SK-N-SH (cell line): ENCODE results near the gene CETP.

Source experiments
- EZH2phosphoT487 ChIP-seq: fragments of 200-600 bp; sonication (generic); IDR thresholded peaks from 2 replicates; pipeline ENCODE4 v1.6.1; 2017; ENCODE audit warnings: low read depth, mixed run types, mild to moderate bottlenecking, antibody characterized with exemption, moderate library complexity, borderline replicate concordance
- POLR2AphosphoS5 ChIP-seq: IDR thresholded peaks from 2 replicates; pipeline ENCODE4 v1.6.1; 2012; ENCODE audit warnings: low read depth, low read length
- YY1 ChIP-seq: IDR thresholded peaks from 2 replicates; pipeline ENCODE4 v1.4.0; 2012; ENCODE audit warnings: low read depth, mild to moderate bottlenecking
- TF ChIP-seq, protein P1 (sequence below): fragments of 200-600 bp; sonication (generic); IDR thresholded peaks from 2 replicates; pipeline ENCODE4 v1.6.1; 2017; ENCODE audit warnings: antibody characterized with exemption, mild to moderate bottlenecking, moderate library complexity
- TF ChIP-seq, protein P2 (sequence below): fragments of 150-350 bp; IDR thresholded peaks from 2 replicates; pipeline ENCODE4 v1.6.1; 2017; ENCODE audit warnings: antibody characterized with exemption, low read length, low read depth, borderline replicate concordance
- TF ChIP-seq, protein P3 (sequence below): fragments of 150-350 bp; IDR thresholded peaks from 2 replicates; pipeline ENCODE4 v1.6.1; 2016; ENCODE audit warnings: mild to moderate bottlenecking, low read depth, low read length

DNA sequence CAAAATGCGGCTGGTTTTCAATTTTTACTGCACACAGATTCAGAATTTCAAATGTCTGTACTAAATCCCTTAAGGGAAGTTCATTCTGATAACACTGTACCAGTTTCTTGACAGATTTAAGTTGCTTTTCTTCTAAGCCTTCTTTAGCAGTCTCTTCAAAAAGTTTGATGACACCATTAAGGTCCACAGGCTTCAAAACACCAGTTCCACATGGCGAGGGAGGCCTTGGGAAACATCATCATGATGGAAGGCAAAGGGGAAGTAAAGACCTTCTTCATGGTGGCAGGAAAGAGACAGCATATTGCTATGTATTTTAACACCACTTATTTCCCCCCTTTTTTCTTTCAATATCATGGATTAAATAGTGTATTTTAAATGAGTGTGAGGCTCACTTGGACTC, 52.2 kb downstream of the CETP start:
- TF ChIP-seq, protein P1, sequence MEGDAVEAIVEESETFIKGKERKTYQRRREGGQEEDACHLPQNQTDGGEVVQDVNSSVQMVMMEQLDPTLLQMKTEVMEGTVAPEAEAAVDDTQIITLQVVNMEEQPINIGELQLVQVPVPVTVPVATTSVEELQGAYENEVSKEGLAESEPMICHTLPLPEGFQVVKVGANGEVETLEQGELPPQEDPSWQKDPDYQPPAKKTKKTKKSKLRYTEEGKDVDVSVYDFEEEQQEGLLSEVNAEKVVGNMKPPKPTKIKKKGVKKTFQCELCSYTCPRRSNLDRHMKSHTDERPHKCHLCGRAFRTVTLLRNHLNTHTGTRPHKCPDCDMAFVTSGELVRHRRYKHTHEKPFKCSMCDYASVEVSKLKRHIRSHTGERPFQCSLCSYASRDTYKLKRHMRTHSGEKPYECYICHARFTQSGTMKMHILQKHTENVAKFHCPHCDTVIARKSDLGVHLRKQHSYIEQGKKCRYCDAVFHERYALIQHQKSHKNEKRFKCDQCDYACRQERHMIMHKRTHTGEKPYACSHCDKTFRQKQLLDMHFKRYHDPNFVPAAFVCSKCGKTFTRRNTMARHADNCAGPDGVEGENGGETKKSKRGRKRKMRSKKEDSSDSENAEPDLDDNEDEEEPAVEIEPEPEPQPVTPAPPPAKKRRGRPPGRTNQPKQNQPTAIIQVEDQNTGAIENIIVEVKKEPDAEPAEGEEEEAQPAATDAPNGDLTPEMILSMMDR: no peak
- TF ChIP-seq, protein P2, sequence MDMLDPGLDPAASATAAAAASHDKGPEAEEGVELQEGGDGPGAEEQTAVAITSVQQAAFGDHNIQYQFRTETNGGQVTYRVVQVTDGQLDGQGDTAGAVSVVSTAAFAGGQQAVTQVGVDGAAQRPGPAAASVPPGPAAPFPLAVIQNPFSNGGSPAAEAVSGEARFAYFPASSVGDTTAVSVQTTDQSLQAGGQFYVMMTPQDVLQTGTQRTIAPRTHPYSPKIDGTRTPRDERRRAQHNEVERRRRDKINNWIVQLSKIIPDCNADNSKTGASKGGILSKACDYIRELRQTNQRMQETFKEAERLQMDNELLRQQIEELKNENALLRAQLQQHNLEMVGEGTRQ: no peak
- no peak for TF ChIP-seq EZH2phosphoT487
- TF ChIP-seq, protein P3, sequence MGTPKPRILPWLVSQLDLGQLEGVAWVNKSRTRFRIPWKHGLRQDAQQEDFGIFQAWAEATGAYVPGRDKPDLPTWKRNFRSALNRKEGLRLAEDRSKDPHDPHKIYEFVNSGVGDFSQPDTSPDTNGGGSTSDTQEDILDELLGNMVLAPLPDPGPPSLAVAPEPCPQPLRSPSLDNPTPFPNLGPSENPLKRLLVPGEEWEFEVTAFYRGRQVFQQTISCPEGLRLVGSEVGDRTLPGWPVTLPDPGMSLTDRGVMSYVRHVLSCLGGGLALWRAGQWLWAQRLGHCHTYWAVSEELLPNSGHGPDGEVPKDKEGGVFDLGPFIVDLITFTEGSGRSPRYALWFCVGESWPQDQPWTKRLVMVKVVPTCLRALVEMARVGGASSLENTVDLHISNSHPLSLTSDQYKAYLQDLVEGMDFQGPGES: no peak
- no peak for TF ChIP-seq YY1
- TF ChIP-seq POLR2AphosphoS5: no peak
